Lower leg skin (tissue), 3 donors: ENCODE measurements around the gene TK2.

Experiments
- CTCF ChIP-seq, 3 donors: fragments of 450-650 bp; IDR thresholded peaks; one replicate each; pipeline ENCODE4 v1.5.1; 2016; ENCODE audit warnings: antibody characterized with exemption in 3 of 3, mild to moderate bottlenecking in 3 of 3, moderate library complexity in 2 of 3
- POLR2A ChIP-seq, 2 donors: fragments of 450-650 bp; IDR thresholded peaks; one replicate each; pipeline ENCODE4 v1.6.1; 2016 to 2017; ENCODE audit warnings: antibody characterized with exemption in 2 of 2, mild to moderate bottlenecking in 1 of 2, moderate library complexity in 1 of 2

DNA sequence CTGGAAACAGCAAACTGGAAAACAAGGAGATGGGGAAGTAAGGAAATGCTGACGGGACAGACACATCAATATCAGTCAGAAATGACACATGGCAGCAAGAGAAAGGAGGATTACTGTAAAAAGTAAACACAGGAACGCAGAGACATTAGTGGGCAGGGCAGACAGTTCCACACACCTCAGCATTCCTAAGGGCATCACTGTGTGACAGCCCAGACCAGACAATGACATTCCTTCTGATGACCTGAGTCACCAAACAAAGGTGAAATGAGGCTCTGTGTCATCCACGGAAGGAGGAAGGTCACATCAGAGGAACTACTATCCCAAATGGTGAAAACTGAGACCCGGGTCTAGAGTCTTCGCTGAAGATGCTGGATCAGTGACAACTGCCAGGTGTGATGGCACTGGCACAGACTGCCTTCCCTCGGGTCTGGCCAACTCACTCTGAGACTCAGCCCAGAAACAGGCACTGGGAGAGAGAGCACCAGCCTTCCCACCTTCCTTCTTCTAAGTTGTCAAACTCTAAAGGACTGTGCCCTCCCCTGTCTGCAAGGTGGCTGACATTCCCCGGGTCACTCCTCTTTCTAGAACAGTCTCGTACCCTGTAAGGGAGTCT is 36.7 kb downstream of the TK2 start:
- no peak for TF ChIP-seq CTCF (IDR thresholded peaks at IDR 0.05)
- TF ChIP-seq POLR2A (IDR thresholded peaks at IDR 0.05): no peak
